K562 (cell line): ENCODE measurements around the gene FES. TPM values are rescaled to one million over a fixed set of nuclear protein-coding genes. Genes with fewer than 3 reads are reported as not detected.

ENCODE experiments used
- ARID1B ChIP-seq: fragments of 450-650 bp; IDR thresholded peaks from 2 replicates; pipeline ENCODE4 v1.6.1; 2016; ENCODE audit warnings: antibody characterized with exemption, mild to moderate bottlenecking, inconsistent platforms
- E2F4 ChIP-seq: sonication (generic); formaldehyde crosslinking; IDR thresholded peaks from 2 replicates; pipeline ENCODE4 v1.8.0; 2022; ENCODE audit warnings: mild to moderate bottlenecking, low read depth, missing genetic modification reagents
- E4F1 ChIP-seq: fragments of 250-450 bp; sonication (Bioruptor Pico); IDR thresholded peaks from 2 replicates; pipeline ENCODE4 v1.5.0; 2021; ENCODE audit warnings: mild to moderate bottlenecking, borderline replicate concordance
- ETV1 ChIP-seq: fragments of 450-650 bp; conservative IDR thresholded peaks from 2 replicates; pipeline ENCODE4 v1.6.1; 2016; ENCODE audit warnings: missing genetic modification characterization, control low read depth, low read depth, missing compliant biosample characterization
- EWSR1 ChIP-seq: fragments of 450-650 bp; IDR thresholded peaks from 2 replicates; pipeline ENCODE4 v1.6.1; 2018; ENCODE audit warnings: borderline replicate concordance, mild to moderate bottlenecking, low read depth, moderate library complexity; ENCODE audit not compliant: partially characterized antibody
- HDAC2 ChIP-seq: fragments of 450-650 bp; IDR thresholded peaks from 2 replicates; pipeline ENCODE4 v1.6.1; 2016; ENCODE audit warnings: mild to moderate bottlenecking
- HNRNPLL ChIP-seq: fragments of 200-400 bp; formaldehyde crosslinking; IDR thresholded peaks from 2 replicates; pipeline ENCODE4 v1.6.1; 2017; ENCODE audit warnings: low read length, low read depth, mild to moderate bottlenecking; ENCODE audit not compliant: poor library complexity, severe bottlenecking
- MED1 ChIP-seq: sonication (generic); formaldehyde crosslinking; IDR thresholded peaks from 2 replicates; pipeline ENCODE4 v1.8.1; 2023; ENCODE audit warnings: missing genetic modification reagents, borderline replicate concordance
- MXI1 ChIP-seq: IDR thresholded peaks from 2 replicates; pipeline ENCODE4 v1.6.1; 2011; ENCODE audit warnings: low read depth, mild to moderate bottlenecking, improper control_type of control experiment, low read length
- MYBL2 ChIP-seq, 2 experiments: fragments of 450-650 bp in 1 of 2; sonication (generic) in 1 of 2; formaldehyde crosslinking in 1 of 2; IDR thresholded peaks; 2 replicates each; pipeline versions ENCODE4 v1.6.1 to v1.8.1; 2017 to 2022; ENCODE audit warnings: borderline replicate concordance in 1 of 2, inconsistent platforms in 1 of 2, low read depth in 1 of 2, mild to moderate bottlenecking in 1 of 2, missing genetic modification reagents in 1 of 2, moderate library complexity in 1 of 2
- NEUROD1 ChIP-seq: fragments of 150-350 bp; IDR thresholded peaks from 2 replicates; pipeline ENCODE4 v1.6.1; 2014; ENCODE audit warnings: borderline replicate concordance, low read length, low read depth; ENCODE audit not compliant: partially characterized antibody
- NR1H2 ChIP-seq: sonication (generic); formaldehyde crosslinking; IDR thresholded peaks from 2 replicates; pipeline ENCODE4 v1.4.0; 2020; ENCODE audit warnings: mild to moderate bottlenecking, missing genetic modification reagents
- PKNOX1 ChIP-seq: fragments of 450-650 bp; IDR thresholded peaks from 2 replicates; pipeline ENCODE4 v1.6.1; 2016
- PREB ChIP-seq: sonication (generic); formaldehyde crosslinking; IDR thresholded peaks from 2 replicates; pipeline ENCODE4 v1.8.1; 2023; ENCODE audit warnings: mild to moderate bottlenecking, missing genetic modification reagents
- RBM25 ChIP-seq: fragments of 200-400 bp; formaldehyde crosslinking; IDR thresholded peaks from 2 replicates; pipeline ENCODE4 v1.6.1; 2018; ENCODE audit warnings: low read length, low read depth, moderate library complexity; ENCODE audit not compliant: severe bottlenecking
- YY1 ChIP-seq, 3 experiments: IDR thresholded peaks; 2 replicates each; pipeline ENCODE4 v1.6.1; 2011; ENCODE audit warnings: low read length in 2 of 3, mild to moderate bottlenecking in 2 of 3, moderate library complexity in 2 of 3, borderline replicate concordance in 1 of 3, control low read depth in 1 of 3, low read depth in 1 of 3; ENCODE audit not compliant: insufficient read depth in 3 of 3, insufficient replicate concordance in 2 of 3, control insufficient read depth in 1 of 3, insufficient read length in 1 of 3; ENCODE audit errors: extremely low read depth in 1 of 3
- ZNF12 ChIP-seq: sonication (generic); formaldehyde crosslinking; IDR thresholded peaks from 2 replicates; pipeline ENCODE4 v1.4.0; 2020; ENCODE audit warnings: mild to moderate bottlenecking, missing genetic modification reagents
- ZNF134 ChIP-seq: fragments of 250-450 bp; sonication (Bioruptor Pico); conservative IDR thresholded peaks from 2 replicates; pipeline ENCODE4 v1.4.0; 2020
- ZSCAN32 ChIP-seq: fragments of 450-650 bp; formaldehyde crosslinking; IDR thresholded peaks from 2 replicates; pipeline ENCODE4 v1.4.0; 2020; ENCODE audit warnings: mild to moderate bottlenecking, moderate library complexity
- polyA plus RNA-seq, 8 experiments: library from polyadenylated mRNA; depleted of rRNA in 4 of 8; stranded (reverse) in 5 of 8; unstranded in 3 of 8; fragments of >200 nt; fragmentation: Nextera tagmentation in 2 of 8; fragmentation: Illumina TruSeq in 1 of 8; extraction: Ambion mirVana in 2 of 8; extraction: Trizol in 1 of 8; gene quantifications; 2 replicates each; pipeline versions ENCODE4 v1.2.1 to v1.2.3, GENCODE V29; 2011 to 2014; ENCODE audit warnings: inconsistent platforms in 1 of 8, missing spikeins in 1 of 8
- total RNA-seq, 7 experiments: library from RNA; depleted of rRNA in 6 of 7; stranded (reverse); fragments of >200 nt in 6 of 7; fragmentation: Illumina TruSeq in 2 of 7; extraction: Trizol in 2 of 7; gene quantifications; 2 replicates each; pipeline versions ENCODE4 v1.2.1 to v1.2.3, GENCODE V29; 2011 to 2021; ENCODE audit warnings: low replicate concordance in 1 of 7
- TF ChIP-seq, protein P1 (sequence below): fragments of 450-650 bp; IDR thresholded peaks from 2 replicates; pipeline ENCODE4 v1.6.1; 2017; ENCODE audit warnings: antibody characterized with exemption

Gene FES
- total and polyA plus RNA-seq, 9 of the 15 experiments (the other 6 are each of a cell fraction or from before 2014, with no cell fraction given): 0.38 to 2.6 (median 0.82) TPM

DNA sequence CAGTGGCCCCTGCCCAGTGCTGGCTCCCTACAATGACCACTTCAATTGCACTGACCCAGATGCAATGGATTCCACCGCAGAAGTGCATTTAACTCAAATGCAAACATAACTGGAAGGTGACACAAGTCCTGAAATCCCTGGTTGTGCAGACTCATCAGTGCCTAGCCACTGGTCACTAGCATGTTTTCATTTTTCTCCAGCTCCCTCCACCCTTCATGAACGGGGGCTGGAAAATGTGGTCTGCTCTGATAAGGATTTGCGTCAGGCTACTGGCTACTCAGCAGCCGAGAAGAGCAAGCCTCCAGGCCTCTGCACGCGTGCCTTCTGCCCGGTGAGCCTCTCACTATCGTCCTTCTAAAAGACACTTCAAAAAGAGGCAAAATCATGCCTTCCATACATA, 43.4 kb upstream of the FES start (continued):
- TF ChIP-seq EWSR1: no peak
- TF ChIP-seq MXI1: no peak
- no peak for TF ChIP-seq E4F1 (CRISPR knock-in tag)
- TF ChIP-seq PKNOX1: peak; percentile 17; the same call in 1 of the 2 replicates
- peak; percentile 100 for TF ChIP-seq ZNF12 (CRISPR knock-in tag)
- no peak for TF ChIP-seq HNRNPLL
- TF ChIP-seq, protein P1, sequence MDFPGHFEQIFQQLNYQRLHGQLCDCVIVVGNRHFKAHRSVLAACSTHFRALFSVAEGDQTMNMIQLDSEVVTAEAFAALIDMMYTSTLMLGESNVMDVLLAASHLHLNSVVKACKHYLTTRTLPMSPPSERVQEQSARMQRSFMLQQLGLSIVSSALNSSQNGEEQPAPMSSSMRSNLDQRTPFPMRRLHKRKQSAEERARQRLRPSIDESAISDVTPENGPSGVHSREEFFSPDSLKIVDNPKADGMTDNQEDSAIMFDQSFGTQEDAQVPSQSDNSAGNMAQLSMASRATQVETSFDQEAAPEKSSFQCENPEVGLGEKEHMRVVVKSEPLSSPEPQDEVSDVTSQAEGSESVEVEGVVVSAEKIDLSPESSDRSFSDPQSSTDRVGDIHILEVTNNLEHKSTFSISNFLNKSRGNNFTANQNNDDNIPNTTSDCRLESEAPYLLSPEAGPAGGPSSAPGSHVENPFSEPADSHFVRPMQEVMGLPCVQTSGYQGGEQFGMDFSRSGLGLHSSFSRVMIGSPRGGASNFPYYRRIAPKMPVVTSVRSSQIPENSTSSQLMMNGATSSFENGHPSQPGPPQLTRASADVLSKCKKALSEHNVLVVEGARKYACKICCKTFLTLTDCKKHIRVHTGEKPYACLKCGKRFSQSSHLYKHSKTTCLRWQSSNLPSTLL: no peak
- TF ChIP-seq NR1H2 (CRISPR knock-in tag): no peak
- no peak for TF ChIP-seq RBM25
- TF ChIP-seq YY1 (IDR thresholded peaks at IDR 0.05; ENCODE audit: borderline replicate concordance in 1 of 3, control insufficient read depth in 1 of 3, extremely low read depth in 1 of 3, insufficient read depth in 3 of 3, insufficient read length in 1 of 3, insufficient replicate concordance in 2 of 3, low read depth in 1 of 3, low read length in 2 of 3): no peak
- TF ChIP-seq NEUROD1: peak; percentile 94
- TF ChIP-seq ETV1 (tag): peak; percentile 38; the same call in 1 of the 2 replicates
- no peak; the same call in 1 of the 2 replicates for TF ChIP-seq PREB (CRISPR knock-in tag)
- peak; percentile 88 for TF ChIP-seq HDAC2
- TF ChIP-seq ZNF134 (CRISPR knock-in tag): no peak
- no peak for TF ChIP-seq ZSCAN32 (CRISPR knock-in tag)
- no peak for TF ChIP-seq MED1 (CRISPR knock-in tag)
- TF ChIP-seq ARID1B: peak; percentile 99
- TF ChIP-seq E2F4 (CRISPR knock-in tag): no peak
- TF ChIP-seq MYBL2 (IDR thresholded peaks at IDR 0.05; ENCODE audit: low read depth): no peak
- TF ChIP-seq MYBL2 (CRISPR knock-in tag; IDR thresholded peaks at IDR 0.05; ENCODE audit: borderline replicate concordance): no peak
